Immature natural killer cell (primary cell): Measurements from ENCODE around the gene ZBED6. TPM values are rescaled to one million over a fixed set of nuclear protein-coding genes. Genes with fewer than 3 reads are reported as not detected.
"Not testable (repeated sequence)": the region's sequence is repeated elsewhere in the genome, so short reads cannot be mapped to it uniquely, and the experiment has no call there.

Experiments used
- DNase-seq, 3 donors: peaks; one replicate each; pipeline ENCODE4 v3.0.0; 2022; ENCODE audit warnings: mixed read lengths in 1 of 3
- H3K27ac Mint-ChIP-seq, 6 donors: one replicate each; pipeline ENCODE4 v1.8.0; 2020; ENCODE audit warnings: mixed read lengths in 6 of 6, mild to moderate bottlenecking in 5 of 6, inconsistent platforms in 4 of 6, moderate library complexity in 3 of 6
- H3K27me3 Mint-ChIP-seq, 3 donors: one replicate each; pipeline ENCODE4 v1.8.0; 2020 to 2021; ENCODE audit warnings: low read depth in 3 of 3, mild to moderate bottlenecking in 3 of 3, mixed read lengths in 3 of 3, moderate library complexity in 3 of 3, inconsistent platforms in 1 of 3
- H3K36me3 Mint-ChIP-seq, 3 donors: one replicate each; pipeline ENCODE4 v1.8.0; 2020; ENCODE audit warnings: mixed read lengths in 3 of 3, inconsistent platforms in 2 of 3, mild to moderate bottlenecking in 2 of 3
- H3K4me1 Mint-ChIP-seq, 2 donors: one replicate each; pipeline ENCODE4 v1.8.0; 2020; ENCODE audit warnings: inconsistent platforms in 2 of 2, mild to moderate bottlenecking in 2 of 2, mixed read lengths in 2 of 2, moderate library complexity in 1 of 2
- H3K4me3 Mint-ChIP-seq, 5 donors: one replicate each; pipeline ENCODE4 v1.8.0; 2020; ENCODE audit warnings: mild to moderate bottlenecking in 5 of 5, mixed read lengths in 5 of 5, inconsistent platforms in 3 of 5, moderate library complexity in 3 of 5
- H3K9me3 Mint-ChIP-seq, 6 donors: one replicate each; pipeline ENCODE4 v1.8.0; 2020; ENCODE audit warnings: mild to moderate bottlenecking in 6 of 6, mixed read lengths in 6 of 6, inconsistent platforms in 4 of 6, moderate library complexity in 3 of 6
- polyA plus RNA-seq, 3 donors: library from polyadenylated mRNA; unstranded; fragments of 300-500 nt; fragmentation: Illumina TruSeq; gene quantifications; one replicate each; pipeline ENCODE4 v1.2.3, GENCODE V29; 2021

The ZBED6 gene
- polyA plus RNA-seq, 3 donors from 2014 or later: 0.19 to 1.4 (median 0.43) TPM

DNA sequence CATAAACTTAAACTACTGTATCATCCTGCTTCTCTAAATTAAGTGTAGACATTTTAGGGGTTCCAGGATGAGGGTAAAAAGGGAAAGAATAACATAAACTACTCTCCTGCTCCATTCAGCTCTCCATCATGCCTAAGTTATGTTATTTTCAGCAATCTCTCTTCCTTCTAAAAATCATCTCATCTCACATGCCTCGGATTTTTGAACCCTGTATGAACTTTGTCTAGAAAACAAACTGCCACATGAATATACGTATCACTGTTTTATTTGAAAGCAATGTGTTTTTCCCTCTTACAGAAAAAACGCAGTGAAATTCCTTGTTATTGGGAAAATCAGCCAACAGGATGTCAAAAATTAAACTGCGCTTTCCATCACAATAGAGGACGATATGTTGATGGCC lies 32.6 kb downstream of the ZBED6 start:
- peaks cover 13 to 27% (median 24%) of the 10 kb centered on the region in 3 donors for H3K36me3 Mint-ChIP-seq
- peak overlapping the region in 1 of 6 donors; percentile 5 for H3K27ac Mint-ChIP-seq
- peaks cover 7 to 20% of the 10 kb centered on the region in 2 donors for H3K4me1 Mint-ChIP-seq
- H3K9me3 Mint-ChIP-seq: no peaks in the 10 kb centered on the region
- DNase-seq: no peak
- no peak overlapping the region for H3K4me3 Mint-ChIP-seq
- no peaks in the 10 kb centered on the region for H3K27me3 Mint-ChIP-seq

DNA sequence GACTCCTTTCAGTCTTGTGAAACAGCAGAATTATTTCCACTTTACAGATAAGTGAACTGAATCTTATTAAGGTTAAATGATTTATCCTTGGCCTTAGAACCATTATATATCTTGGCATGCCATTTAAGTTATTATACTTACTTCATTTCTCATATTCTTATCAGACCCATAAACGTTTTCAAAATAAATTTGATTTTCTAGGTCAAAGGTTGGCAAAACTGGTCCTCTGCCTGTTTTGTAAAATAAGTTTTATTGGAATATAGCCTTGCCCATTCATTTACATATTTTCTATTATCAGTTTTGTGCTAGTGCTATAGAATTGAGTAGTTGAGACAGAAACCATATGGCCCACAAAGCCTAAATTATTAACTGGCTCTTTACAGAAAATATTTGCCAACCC lies 33.1 kb downstream of the ZBED6 start:
- no peak overlapping the region for H3K4me3 Mint-ChIP-seq
- peaks cover 7 to 15% of the 10 kb centered on the region in 2 donors for H3K4me1 Mint-ChIP-seq
- no peaks in the 10 kb centered on the region for H3K9me3 Mint-ChIP-seq
- H3K27me3 Mint-ChIP-seq: no peaks in the 10 kb centered on the region
- H3K36me3 Mint-ChIP-seq: peaks cover 14 to 28% (median 24%) of the 10 kb centered on the region in 3 donors
- no peak for DNase-seq
- no peak overlapping the region for H3K27ac Mint-ChIP-seq

DNA sequence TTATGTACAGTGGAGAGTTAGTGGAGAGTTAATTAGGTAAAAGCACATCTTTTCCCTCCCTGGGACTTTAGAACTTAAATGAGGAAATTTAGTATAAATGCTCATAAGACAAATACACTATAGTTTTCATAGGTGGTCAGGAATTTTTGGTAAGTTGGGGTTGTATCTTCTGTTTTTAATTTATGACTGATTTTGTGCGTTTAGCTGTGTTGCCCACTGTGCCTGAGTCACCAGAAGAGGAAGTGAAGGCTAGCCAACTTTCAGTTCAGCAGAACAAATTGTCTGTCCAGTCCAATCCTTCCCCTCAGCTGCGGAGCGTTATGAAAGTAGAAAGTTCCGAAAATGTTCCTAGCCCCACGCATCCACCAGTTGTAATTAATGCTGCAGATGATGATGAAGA lies 33.8 kb downstream of the ZBED6 start:
- not testable (repeated sequence) for H3K4me1 Mint-ChIP-seq, DNase-seq, H3K4me3 Mint-ChIP-seq, H3K9me3 Mint-ChIP-seq, H3K27me3 Mint-ChIP-seq
- Mint-ChIP-seq H3K27ac (peak overlapping the region in 3 of 6 donors; percentile 15 to 60 (median 39)), H3K36me3 (peaks cover 17 to 32% (median 28%) of the 10 kb centered on the region in 3 donors)

DNA sequence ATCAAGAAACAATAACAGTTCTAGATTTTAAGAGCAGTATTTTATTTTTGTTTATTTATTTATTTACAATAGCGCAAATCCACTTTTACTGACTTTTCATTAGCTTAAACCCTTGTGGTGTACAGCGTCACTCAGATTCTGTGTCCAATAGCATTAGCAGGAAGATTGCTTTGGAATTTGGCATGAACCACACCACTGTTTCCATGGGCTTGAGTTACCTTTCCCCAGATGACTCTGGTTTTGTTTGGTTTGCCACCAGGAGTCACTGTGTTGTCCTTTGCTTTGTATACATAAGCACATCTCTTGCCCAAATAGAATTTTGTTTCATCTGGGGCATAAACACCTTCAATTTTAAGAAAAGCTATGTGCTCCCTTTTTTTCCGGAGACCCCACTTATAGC lies 40.1 kb downstream of the ZBED6 start:
- H3K4me3 Mint-ChIP-seq: no peak overlapping the region
- no peaks in the 10 kb centered on the region for H3K27me3 Mint-ChIP-seq
- H3K36me3 Mint-ChIP-seq: peaks cover 18 to 26% (median 24%) of the 10 kb centered on the region in 3 donors
- H3K4me1 Mint-ChIP-seq: no peaks in the 10 kb centered on the region
- no peak for DNase-seq
- H3K9me3 Mint-ChIP-seq: no peaks in the 10 kb centered on the region
- H3K27ac Mint-ChIP-seq: no peak overlapping the region

DNA sequence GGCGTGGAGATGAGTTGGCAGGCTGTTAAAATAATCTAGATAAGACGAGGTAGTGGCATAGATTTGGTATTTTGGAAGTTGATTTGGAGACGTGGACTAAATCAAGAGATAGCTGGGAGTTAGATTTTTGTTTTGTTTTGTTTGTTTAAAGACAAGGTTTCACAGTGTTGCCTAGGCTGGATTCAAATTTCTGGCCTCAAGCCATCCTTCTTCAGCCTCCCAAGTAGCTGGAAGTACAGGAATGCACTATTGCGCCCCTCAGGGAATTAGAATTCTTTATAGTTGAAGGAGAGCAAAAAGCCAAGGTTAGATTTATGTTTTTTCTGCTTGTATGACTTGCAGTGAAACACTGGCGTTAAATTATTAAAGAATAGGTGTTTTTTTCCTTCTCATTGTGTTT lies 43.7 kb downstream of the ZBED6 start:
- no peak overlapping the region for H3K4me3 Mint-ChIP-seq
- peak overlapping the region in 2 of 6 donors; percentile 21 to 49 for H3K27ac Mint-ChIP-seq
- no peaks in the 10 kb centered on the region for H3K4me1 Mint-ChIP-seq
- no peaks in the 10 kb centered on the region for H3K27me3 Mint-ChIP-seq
- no peak for DNase-seq
- peaks cover 21 to 32% (median 25%) of the 10 kb centered on the region in 3 donors for H3K36me3 Mint-ChIP-seq
- no peaks in the 10 kb centered on the region for H3K9me3 Mint-ChIP-seq

GRCh38 chr1:203840208-203840808 lies 44.9 kb downstream of the ZBED6 start:
- no peaks in the 10 kb centered on the region for H3K27me3 Mint-ChIP-seq
- peak overlapping the region in 1 of 6 donors; percentile 43 for H3K27ac Mint-ChIP-seq
- H3K9me3 Mint-ChIP-seq: no peaks in the 10 kb centered on the region
- H3K4me1 Mint-ChIP-seq: no peaks in the 10 kb centered on the region
- H3K36me3 Mint-ChIP-seq: peaks cover 16 to 26% (median 21%) of the 10 kb centered on the region in 3 donors
- no peak for DNase-seq
- H3K4me3 Mint-ChIP-seq: no peak overlapping the region

DNA sequence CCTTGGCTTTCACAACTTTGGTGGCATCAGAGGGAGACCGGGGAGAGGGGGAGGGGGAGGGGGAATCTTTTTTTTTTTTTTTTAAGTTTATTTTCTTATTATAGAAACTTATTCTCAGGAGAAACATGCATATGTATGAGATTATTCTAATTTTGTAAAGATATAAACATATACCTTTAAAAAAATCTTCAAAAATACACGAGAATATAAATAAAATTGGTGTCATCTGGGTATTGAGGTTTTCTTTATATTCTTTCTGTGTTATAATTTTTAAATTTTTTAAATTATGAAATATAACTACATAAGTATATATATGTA lies 47.1 kb downstream of the ZBED6 start:
- Mint-ChIP-seq H3K4me3 (no peak overlapping the region), H3K27ac (no peak overlapping the region), H3K9me3 (no peaks in the 10 kb centered on the region), H3K36me3 (peaks cover 24 to 39% (median 26%) of the 10 kb centered on the region in 3 donors), H3K4me1 (peaks cover 0 to 6% of the 10 kb centered on the region in 2 donors), H3K27me3 (no peaks in the 10 kb centered on the region)
- no peak for DNase-seq

DNA sequence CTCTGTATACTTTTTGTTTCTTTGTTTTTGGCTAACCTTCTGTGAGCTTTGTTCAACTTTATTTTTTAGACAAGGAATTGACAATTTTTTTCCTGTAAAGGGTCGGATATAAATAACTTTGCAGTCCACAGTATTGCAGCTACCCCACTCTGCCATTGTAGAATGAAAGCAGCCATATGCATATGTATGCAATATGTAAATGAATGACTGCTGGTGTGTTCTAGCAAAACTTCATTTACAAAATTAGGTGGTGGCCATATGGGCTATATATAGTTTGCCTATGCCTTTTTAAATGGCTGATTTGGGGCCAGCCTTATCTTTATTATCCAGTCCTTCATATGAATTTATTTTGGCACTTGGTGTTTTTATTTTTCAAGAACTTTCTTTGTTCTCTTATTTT lies 48.0 kb downstream of the ZBED6 start:
- no peak overlapping the region for H3K4me3 Mint-ChIP-seq
- H3K36me3 Mint-ChIP-seq: peaks cover 16 to 30% (median 17%) of the 10 kb centered on the region in 3 donors
- H3K9me3 Mint-ChIP-seq: no peaks in the 10 kb centered on the region
- peaks cover 0 to 6% of the 10 kb centered on the region in 2 donors for H3K4me1 Mint-ChIP-seq
- H3K27me3 Mint-ChIP-seq: no peaks in the 10 kb centered on the region
- peak overlapping the region in 3 of 6 donors; percentile 8 to 53 (median 23) for H3K27ac Mint-ChIP-seq
- DNase-seq: no peak

Other genes with a start within 250 kb of the ZBED6 start
- gene ATP2B4, start 168.8 kb upstream of the ZBED6 start, polyA plus RNA-seq: 10 to 100 TPM; 24.5 to 63.1 (median 36.8) TPM
- gene LAX1, start 30.4 kb upstream of the ZBED6 start, polyA plus RNA-seq: 10 to 100 TPM; 13.0 to 49.0 (median 14.0) TPM
- gene ZC3H11A, start within 50 bp of the ZBED6 start, polyA plus RNA-seq: 10 to 100 TPM; 23.2 to 50.4 (median 34.4) TPM
- 100 to 1,000 TPM; 169 to 229 (median 192) TPM for gene SNRPE, start 66.0 kb downstream of the ZBED6 start, polyA plus RNA-seq